PFSK-1 (cell line): ENCODE measurements around the gene DLX1.

Experiments
- FOXP2 ChIP-seq: optimal IDR thresholded peaks from 2 replicates; pipeline ENCODE3; 2011; ENCODE audit warnings: borderline replicate concordance, control low read depth, inconsistent platforms; ENCODE audit not compliant: insufficient read depth; ENCODE audit errors: extremely low read length, extremely low read depth
- POLR2AphosphoS5 ChIP-seq: IDR thresholded peaks from 2 replicates; pipeline ENCODE4 v1.6.1; 2012; ENCODE audit warnings: low read depth, mild to moderate bottlenecking, control low read depth, low read length, moderate library complexity
- SIN3A ChIP-seq: IDR thresholded peaks from 2 replicates; pipeline ENCODE4 v1.6.1; 2012; ENCODE audit warnings: mild to moderate bottlenecking, low read length, moderate library complexity, borderline replicate concordance; ENCODE audit not compliant: insufficient read depth
- TAF1 ChIP-seq: IDR thresholded peaks from 2 replicates; pipeline ENCODE4 v1.6.1; 2012; ENCODE audit warnings: low read length, control low read depth, borderline replicate concordance; ENCODE audit not compliant: insufficient read depth
- TF ChIP-seq, protein P1 (sequence below), 2 experiments: IDR thresholded peaks; 2 replicates each; pipeline versions ENCODE4 v1.6.1 to v1.8.0; 2011 to 2012; ENCODE audit warnings: low read depth in 2 of 2, low read length in 2 of 2, control low read depth in 1 of 2, inconsistent platforms in 1 of 2, mild to moderate bottlenecking in 1 of 2, moderate library complexity in 1 of 2; ENCODE audit not compliant: insufficient read depth in 1 of 2

The DLX1 gene

DNA sequence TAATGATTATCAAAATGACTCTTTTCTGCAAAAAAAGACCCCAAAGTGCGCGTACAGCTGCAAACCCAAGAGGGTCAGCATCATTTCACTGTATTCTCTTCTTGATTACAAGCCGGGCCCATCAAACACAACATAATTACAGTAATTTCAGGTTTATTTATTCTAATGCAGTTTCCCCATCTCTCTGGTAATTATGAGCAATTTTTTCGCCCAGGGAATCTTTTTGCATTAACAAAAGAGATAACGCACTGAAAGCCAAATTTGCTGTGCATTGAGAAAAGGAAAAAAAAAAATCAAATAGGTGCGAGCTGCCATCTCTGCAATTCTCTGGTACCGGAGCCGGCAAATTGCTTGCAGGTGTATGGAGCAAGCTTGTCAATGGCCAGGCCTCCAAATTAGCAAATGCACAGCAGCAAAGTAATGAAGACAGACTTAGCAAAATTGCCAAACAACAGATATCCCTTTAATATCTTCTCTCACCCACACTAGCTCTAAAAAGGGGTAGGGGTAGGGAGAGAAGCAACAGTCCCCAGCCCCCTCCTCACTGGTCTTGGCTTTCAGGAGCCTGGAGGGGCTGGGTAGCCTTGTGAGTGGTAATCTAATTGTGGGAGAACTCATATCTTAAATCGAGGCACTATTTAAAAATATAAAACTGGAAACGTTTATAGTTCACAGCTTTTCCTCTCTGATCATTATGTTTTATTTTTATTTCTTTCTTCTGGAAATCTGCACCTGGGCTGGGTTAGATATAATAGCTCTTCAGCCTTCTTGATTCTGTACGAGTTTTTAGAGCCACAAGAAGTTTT lies 6.7 kb downstream of the DLX1 start:
- TF ChIP-seq SIN3A: no peak
- no peak for TF ChIP-seq POLR2AphosphoS5
- no peak for TF ChIP-seq FOXP2
- TF ChIP-seq, protein P1, sequence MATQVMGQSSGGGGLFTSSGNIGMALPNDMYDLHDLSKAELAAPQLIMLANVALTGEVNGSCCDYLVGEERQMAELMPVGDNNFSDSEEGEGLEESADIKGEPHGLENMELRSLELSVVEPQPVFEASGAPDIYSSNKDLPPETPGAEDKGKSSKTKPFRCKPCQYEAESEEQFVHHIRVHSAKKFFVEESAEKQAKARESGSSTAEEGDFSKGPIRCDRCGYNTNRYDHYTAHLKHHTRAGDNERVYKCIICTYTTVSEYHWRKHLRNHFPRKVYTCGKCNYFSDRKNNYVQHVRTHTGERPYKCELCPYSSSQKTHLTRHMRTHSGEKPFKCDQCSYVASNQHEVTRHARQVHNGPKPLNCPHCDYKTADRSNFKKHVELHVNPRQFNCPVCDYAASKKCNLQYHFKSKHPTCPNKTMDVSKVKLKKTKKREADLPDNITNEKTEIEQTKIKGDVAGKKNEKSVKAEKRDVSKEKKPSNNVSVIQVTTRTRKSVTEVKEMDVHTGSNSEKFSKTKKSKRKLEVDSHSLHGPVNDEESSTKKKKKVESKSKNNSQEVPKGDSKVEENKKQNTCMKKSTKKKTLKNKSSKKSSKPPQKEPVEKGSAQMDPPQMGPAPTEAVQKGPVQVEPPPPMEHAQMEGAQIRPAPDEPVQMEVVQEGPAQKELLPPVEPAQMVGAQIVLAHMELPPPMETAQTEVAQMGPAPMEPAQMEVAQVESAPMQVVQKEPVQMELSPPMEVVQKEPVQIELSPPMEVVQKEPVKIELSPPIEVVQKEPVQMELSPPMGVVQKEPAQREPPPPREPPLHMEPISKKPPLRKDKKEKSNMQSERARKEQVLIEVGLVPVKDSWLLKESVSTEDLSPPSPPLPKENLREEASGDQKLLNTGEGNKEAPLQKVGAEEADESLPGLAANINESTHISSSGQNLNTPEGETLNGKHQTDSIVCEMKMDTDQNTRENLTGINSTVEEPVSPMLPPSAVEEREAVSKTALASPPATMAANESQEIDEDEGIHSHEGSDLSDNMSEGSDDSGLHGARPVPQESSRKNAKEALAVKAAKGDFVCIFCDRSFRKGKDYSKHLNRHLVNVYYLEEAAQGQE (IDR thresholded peaks at IDR 0.05; ENCODE audit: insufficient read depth in 1 of 2, low read depth in 2 of 2, low read length in 2 of 2): no peak
- TF ChIP-seq TAF1: no peak

DNA sequence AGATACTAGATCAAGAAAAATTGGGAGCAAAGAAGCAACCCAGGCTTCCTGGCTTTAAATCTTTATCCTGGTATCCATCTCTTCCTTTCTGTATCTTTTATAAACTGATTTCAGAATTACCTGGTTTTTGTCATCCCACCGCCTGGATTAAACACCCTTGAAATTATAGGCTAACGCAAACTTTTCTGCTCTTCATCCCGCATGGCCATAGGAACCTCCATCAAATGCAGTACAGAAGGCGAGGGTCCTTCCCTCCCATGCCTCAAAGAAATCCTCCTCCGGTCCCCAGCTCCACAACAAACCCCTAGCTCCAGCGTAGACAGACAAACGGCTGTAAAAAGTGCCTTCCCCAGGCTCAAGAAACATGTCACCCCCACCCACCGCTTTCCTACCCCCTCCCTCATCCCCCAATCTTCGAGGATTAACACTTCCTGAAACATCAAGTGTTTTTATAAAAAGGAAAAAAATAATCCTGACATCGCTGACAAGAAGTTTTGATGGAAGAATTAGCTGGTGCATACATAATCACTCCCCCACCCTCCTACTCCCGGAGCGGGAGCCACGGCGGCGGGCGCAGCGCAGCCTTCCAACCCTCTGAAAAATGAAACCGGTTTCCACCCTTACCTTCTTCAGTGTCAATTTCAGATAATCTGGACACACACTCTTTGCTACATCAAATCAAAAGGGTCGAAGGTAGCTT lies 7.6 kb downstream of the DLX1 start:
- TF ChIP-seq FOXP2 (no peak), TAF1 (no peak), POLR2AphosphoS5 (no peak), SIN3A (no peak)
- TF ChIP-seq, protein P1 (IDR thresholded peaks at IDR 0.05; ENCODE audit: insufficient read depth in 1 of 2, low read depth in 2 of 2, low read length in 2 of 2): no peak

DNA sequence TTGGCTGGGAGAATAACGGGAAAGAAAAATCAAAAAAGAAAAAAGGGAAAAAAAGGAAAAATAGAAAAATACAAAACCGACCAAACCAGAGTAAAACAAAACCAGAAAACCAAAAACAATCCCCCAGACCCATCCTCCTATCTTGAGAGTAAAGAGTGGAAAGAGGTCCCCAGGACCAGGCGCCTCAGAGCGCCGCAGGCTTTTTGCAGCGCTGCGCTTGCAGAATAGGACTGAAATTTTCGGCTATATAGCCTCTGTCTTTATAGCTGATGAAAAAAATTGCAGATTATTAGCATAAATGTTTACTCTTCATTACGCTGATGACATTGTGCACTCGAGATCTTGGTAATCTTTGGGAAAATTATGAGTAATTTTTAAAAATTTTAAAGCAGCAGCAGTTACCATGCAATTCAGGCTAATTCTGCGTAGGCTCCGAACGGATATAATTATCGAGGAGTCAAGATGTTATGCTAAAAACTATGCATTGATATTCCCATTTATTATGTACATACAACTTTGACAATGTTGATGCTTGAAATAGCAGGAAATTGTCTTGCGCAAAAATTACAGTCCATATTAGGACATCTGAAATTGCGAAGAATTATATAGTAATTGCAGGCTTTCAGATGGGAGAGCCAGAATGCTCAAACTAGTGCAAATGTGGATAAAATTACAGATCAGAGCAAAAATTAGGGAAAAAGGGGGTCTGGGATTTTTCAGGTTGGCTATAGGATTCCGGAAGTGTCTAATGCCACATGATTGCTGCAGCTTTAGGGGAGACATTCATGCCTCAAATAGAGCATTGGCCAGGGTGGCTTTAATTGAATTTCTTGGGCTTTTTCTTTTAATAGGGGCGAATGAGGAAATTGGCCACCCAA lies 8.3 kb downstream of the DLX1 start:
- no peak for TF ChIP-seq TAF1
- TF ChIP-seq POLR2AphosphoS5: no peak
- no peak for TF ChIP-seq FOXP2
- TF ChIP-seq, protein P1 (IDR thresholded peaks at IDR 0.05; ENCODE audit: insufficient read depth in 1 of 2, low read depth in 2 of 2, low read length in 2 of 2): no peak
- TF ChIP-seq SIN3A: no peak

DNA sequence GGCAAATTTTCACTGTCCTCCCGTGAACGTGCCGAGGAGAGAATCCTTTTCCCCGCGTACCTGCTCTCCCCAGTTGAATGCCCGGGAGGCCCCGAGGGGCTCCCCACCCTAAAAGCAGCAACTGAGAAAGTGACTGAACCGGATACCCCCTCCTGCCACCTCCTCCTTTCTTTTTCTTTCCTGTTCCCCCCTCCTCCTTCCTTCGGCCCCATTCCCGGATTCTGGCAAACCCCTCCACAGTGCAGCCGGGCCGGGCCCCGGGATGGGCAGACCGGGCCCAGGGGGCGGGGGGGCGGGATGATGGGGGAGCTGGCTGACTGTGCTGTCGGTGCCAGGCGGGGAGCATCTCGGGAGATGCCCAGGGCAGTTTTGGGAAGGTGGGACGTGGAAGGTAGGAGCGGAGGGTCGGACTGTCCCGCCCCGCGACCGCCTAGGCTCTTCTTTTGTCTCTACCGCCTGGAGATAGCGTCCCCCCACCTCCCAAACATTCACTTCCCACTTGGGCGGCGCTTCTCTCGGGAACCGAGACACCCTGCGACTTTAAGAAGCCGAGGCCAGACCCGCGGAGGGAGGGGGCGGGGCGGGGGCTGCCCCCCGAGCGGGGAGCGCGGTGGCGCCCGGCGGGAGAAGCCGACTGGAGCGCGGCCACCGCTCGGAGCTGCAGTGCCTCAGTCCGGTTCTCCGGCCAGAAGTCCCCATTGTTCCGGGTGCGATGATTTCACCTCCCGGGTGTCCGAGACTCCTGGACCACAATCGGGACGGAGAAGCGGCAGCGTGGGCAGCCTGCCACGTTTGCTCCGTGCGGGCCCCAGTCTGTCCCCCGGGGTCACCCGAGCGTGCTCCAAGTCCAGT lies 9.2 kb downstream of the DLX1 start:
- no peak for TF ChIP-seq POLR2AphosphoS5
- TF ChIP-seq FOXP2: no peak
- no peak for TF ChIP-seq SIN3A
- TF ChIP-seq, protein P1 (IDR thresholded peaks at IDR 0.05; ENCODE audit: insufficient read depth in 1 of 2, low read depth in 2 of 2, low read length in 2 of 2): no peak
- TF ChIP-seq TAF1: no peak
